GM18508 (cell line): ENCODE results near the gene UBTD1.
A peak's percentile ranks its signal among the peaks of the same experiment; 100 is the strongest.

Source experiments
- ATAC-seq: cut with Tn5 transposase; IDR thresholded peaks from one replicate; pipeline ENCODE4 v1.9.1; 2021; ENCODE audit warnings: moderate number of reproducible peaks; ENCODE audit not compliant: insufficient read depth, unreplicated experiment

Gene UBTD1

GRCh38 chr10:97577701-97578100, 79.0 kb downstream of the UBTD1 start:
- no peak for ATAC-seq

DNA sequence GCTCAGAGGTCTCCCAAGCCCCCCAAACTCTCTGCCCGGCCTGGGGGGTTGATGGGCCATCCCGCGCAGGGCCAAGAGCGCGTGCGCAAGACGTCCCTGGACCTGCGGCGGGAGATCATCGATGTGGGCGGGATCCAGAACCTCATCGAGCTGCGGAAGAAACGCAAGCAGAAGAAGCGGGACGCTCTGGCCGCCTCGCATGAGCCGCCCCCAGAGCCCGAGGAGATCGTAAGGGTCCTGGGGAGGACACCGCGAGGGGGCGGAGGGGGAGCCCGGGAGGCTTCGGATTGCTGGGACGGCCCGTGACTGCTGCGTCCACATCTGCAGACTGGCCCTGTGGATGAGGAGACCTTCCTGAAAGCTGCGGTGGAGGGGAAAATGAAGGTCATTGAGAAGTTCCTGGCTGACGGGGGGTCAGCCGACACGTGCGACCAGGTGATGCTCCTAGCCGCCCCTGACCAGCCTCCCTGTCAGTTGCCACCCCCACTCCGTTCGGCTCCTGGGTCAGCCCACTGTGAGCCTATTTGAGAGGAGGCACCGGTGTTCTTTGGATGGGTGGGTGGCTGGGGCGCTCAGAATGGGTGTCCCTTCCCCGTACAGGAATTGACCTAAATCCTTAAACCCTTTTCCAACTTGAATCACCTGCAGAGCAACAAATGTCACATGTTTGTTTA, 79.6 kb downstream of the UBTD1 start:
- ATAC-seq: no peak

GRCh38 chr10:97580421-97581367, 82.0 kb downstream of the UBTD1 start:
- ATAC-seq: no peak

DNA sequence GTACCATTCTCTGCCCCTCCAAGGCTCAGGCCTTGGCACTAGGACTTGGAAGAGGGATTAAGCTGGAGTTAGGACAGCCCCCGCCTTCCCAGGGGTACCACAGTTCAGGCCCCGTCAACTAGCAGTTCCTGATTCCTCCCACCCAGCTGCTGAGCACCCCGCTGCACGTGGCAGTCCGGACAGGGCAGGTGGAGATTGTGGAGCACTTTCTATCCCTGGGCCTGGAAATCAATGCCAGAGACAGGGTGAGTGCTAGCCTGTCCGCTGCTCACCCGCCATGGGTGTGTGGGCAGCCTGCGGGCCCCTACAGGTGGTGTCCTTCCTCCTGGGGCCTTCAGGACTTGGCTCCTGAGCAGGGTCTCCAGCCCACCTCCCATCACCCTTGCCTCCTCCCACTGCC, 83.4 kb downstream of the UBTD1 start:
- ATAC-seq: no peak

DNA sequence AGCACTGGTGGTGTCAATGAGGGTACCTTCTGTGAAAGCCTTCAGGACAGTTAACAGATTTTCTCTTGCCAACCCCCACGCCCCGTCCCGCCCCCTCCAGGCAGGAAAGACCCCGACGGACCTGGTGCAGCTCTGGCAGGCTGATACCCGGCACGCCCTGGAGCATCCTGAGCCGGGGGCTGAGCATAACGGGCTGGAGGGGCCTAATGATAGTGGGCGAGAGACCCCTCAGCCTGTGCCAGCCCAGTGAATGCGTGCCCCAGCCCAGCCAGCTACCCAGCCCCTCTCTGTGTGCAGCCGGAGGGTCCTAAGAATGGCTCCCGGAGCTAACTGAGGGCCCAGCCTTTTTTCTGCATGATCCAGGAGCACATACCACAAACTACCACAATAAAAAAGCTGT, 84.8 kb downstream of the UBTD1 start:
- no peak for ATAC-seq

- peak; percentile 56 for ATAC-seq
These were observed 85.5 kb downstream of the UBTD1 start, which contains the start of gene HOGA1 for GRCh38 chr10:97584060-97584797. TSS of gene HOGA1 (plus strand) at chr10:97584389. CDS start at chr10:97584704, 315 bp downstream.

DNA sequence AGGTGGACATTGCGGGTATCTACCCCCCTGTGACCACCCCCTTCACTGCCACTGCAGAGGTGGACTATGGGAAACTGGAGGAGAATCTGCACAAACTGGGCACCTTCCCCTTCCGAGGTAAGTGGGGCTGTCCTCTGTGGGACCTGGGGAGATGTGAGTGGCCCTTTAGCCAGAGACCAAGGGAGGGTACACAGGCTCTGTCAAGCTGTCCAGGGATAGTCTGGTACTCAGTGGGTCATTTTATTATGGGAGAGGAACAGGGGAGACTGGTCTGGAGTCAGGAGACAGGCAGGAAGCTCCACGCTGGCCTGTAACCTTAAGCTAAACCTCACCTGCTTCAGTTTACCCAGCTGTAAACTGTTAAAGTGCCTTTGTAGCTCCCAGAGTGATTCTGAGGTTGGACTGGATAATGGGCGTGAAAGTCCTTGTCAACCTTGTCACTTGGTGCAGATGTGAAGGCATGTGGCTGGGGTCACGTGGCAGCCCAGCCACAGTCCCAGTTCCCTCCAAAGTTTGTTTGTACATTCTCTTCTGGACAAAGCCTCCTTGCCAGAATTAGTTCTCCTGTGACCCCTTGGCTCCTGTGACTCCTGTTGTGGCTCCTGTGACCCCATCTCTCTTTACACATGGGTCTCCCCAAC, 86.2 kb downstream of the UBTD1 start:
- no peak for ATAC-seq

GRCh38 chr10:97585439-97585811, 86.7 kb downstream of the UBTD1 start:
- no peak for ATAC-seq

- no peak for ATAC-seq
These were observed 88.5 kb downstream of the UBTD1 start for GRCh38 chr10:97587183-97587582.

- no peak for ATAC-seq
These were observed 90.8 kb downstream of the UBTD1 start, which contains the start of gene C10orf62 for GRCh38 chr10:97589479-97589878. TSS of gene C10orf62 (plus strand) at chr10:97589721. CDS start at chr10:97589898, 177 bp downstream.

- no peak for ATAC-seq
These were observed 91.5 kb downstream of the UBTD1 start for GRCh38 chr10:97590082-97590747.

GRCh38 chr10:97590748-97591495, 92.2 kb downstream of the UBTD1 start:
- ATAC-seq: no peak

- ATAC-seq: no peak
These were observed 94.7 kb downstream of the UBTD1 start for GRCh38 chr10:97593421-97593820.

DNA sequence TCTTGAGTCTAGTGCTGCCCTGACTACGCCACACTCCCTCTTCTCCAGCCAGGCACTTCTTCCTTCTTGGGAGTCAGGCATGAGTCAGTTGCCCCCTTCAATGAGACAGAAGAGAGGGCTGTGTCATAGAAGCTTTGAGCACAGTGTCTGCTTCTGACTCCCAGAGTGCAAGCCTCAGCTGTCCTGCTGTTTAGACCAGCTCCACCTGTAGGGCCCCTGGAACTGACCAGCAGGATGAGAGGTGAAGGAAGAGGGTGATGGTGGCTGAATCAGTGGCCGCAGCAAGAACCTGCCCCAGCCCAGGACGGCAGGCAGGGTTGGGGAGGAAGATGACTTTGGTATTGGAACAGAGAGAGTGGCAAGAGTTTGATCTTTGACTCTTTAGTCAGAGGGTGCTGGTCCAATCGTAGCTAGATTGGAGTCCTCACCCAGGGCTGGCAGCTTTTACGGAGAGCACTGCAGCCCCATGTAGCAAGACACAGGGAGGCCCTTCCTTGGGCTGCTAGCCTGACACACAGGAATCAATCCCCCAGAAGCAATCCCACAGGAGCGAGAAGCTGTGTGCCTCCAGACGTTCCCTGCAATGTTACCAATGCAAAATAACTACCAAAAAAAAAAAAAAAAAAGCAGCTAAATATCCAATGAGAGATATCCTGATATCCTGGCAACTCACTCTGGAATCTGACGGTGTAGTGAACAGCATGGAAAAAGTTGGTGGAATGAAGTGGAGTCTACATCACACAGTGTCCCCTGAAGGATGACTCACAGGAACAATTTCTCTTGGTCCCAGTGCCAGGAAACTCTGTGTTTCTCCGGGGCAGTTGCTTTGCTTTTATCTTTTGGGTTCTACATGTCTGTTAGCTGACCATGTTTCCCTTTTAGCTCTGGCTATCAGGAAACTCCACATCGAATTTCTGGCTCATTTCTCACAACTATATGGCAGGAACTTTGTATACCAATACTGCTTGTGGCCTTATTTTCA, 97.7 kb downstream of the UBTD1 start:
- ATAC-seq: no peak

DNA sequence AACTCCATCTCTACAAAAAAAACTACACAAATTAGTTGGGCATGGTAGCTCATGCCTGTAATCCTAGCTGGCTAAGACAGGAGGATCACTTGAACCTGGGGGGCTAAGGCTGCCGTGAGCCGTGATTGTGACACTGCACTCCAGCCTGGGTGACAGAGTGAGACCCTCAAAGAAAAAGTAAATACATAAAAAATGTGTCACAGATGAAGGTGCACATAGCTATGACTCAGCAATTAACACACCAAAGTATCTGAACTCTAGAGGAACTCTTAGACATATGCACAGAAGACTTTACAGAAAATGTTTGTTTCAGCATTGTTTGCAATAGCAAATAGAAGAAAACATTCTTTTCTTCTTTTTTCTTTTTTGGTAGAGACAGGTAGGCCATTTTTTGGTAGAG, 99.1 kb downstream of the UBTD1 start:
- ATAC-seq: no peak

DNA sequence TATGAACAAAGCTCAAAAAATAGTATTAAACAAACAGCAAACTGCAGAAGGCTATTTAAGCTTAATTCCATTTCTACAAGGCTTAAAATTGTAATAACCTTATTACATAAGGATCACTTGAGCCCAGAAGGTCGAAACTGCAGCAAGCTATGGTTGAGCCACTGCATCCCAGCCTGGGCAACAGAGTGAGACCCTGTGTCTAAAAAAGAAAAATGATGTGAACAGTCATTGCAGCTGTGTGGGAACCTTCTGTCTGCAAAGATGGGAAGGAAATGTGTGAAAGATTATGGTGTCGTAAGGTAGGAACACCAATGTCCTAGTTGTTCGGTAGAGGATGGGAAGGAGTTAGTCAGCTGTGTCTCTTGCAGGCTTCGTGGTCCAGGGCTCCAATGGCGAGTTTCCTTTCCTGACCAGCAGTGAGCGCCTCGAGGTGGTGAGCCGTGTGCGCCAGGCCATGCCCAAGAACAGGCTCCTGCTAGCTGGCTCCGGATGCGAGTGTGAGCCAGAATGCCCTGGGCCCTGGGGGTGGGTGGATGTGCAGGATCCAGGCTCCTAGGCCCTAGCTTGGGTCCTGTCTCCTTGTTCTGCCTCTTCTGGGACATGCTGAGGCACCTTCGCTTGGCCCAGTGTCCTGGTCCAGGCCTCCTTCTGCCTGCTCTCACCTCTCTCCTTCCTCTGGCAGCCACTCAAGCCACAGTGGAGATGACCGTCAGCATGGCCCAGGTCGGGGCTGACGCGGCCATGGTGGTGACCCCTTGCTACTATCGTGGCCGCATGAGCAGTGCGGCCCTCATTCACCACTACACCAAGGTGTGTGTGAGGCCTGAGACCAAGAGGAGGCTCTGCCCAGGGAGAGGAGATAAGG, 99.9 kb downstream of the UBTD1 start:
- ATAC-seq: no peak

- ATAC-seq: no peak
These were observed 100.5 kb downstream of the UBTD1 start for GRCh38 chr10:97599272-97599619.
